C4-2B (cell line): Measurements from ENCODE around the gene CAPZA2.

Source experiments
- ZFX ChIP-seq: fragments of 450-650 bp; IDR thresholded peaks from 2 replicates; pipeline ENCODE4 v1.6.1; 2017
- TF ChIP-seq, protein P1 (sequence below): fragments of 450-650 bp; conservative IDR thresholded peaks from 2 replicates; pipeline ENCODE4 v1.5.1; 2017; ENCODE audit warnings: mild to moderate bottlenecking

DNA sequence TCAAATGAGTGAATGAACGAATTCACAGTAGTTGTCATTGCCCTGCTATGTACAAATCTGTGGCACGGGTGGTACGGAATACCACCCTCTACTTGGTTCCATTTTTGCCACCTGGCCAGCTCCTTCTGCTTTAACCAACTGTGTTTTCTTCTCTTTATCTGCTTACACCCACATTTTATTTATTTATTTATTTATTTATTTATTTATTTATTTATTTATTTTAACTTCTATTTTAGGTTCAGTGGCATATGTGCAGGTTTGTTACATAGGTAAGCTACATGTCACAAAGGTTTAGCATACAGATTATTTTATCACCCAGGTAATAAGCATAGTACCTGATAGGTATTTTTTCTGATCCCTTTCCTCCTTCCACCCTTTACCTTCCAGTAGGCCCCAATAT, 42.2 kb upstream of the CAPZA2 start:
- TF ChIP-seq, protein P1, sequence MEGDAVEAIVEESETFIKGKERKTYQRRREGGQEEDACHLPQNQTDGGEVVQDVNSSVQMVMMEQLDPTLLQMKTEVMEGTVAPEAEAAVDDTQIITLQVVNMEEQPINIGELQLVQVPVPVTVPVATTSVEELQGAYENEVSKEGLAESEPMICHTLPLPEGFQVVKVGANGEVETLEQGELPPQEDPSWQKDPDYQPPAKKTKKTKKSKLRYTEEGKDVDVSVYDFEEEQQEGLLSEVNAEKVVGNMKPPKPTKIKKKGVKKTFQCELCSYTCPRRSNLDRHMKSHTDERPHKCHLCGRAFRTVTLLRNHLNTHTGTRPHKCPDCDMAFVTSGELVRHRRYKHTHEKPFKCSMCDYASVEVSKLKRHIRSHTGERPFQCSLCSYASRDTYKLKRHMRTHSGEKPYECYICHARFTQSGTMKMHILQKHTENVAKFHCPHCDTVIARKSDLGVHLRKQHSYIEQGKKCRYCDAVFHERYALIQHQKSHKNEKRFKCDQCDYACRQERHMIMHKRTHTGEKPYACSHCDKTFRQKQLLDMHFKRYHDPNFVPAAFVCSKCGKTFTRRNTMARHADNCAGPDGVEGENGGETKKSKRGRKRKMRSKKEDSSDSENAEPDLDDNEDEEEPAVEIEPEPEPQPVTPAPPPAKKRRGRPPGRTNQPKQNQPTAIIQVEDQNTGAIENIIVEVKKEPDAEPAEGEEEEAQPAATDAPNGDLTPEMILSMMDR: no peak
- no peak for TF ChIP-seq ZFX
